ENCODE measurements around the gene OR52R1. TPM values are rescaled to one million over a fixed set of nuclear protein-coding genes. Genes with fewer than 3 reads are reported as not detected.
"Not testable (repeated sequence)": the region's sequence is repeated elsewhere in the genome, so short reads cannot be mapped to it uniquely, and the experiment has no call there.

Gene OR52R1
- not detected in 2 replicates for total RNA-seq (2014; rRNA removed; shearing (Covaris generic))
- polyA plus RNA-seq (2015; cell fraction: cytosol; rRNA removed) = not detected in 2 replicates
- not detected in 2 replicates for polyA plus RNA-seq (2015; cell fraction: nucleus; rRNA removed)

DNA sequence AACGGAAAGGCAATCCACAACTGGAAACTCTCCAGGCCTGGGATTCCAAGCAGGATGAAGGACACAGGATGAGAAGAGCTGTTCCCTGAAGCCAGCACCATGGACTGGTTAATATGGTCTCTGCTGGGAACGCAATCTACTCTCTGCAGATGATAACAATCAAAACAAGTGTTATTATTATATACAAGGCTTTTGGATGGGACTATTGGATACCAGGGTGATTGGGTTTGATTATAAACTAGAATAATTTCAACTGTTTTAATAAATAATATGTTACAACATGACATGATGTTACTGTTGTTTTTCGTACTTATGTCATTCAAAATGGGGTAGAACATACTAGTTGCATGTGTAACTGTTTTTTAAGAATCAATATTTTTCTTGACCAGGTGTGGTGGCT lies at the start of gene OR52R1:
Gene OR52R1 (minus strand): TSS at position 101 of the 400 bp plus-strand sequence. CDS start 0 bp downstream, at position 101.
- DNase-seq (ENCODE audit: low read depth) = no peak

DNA sequence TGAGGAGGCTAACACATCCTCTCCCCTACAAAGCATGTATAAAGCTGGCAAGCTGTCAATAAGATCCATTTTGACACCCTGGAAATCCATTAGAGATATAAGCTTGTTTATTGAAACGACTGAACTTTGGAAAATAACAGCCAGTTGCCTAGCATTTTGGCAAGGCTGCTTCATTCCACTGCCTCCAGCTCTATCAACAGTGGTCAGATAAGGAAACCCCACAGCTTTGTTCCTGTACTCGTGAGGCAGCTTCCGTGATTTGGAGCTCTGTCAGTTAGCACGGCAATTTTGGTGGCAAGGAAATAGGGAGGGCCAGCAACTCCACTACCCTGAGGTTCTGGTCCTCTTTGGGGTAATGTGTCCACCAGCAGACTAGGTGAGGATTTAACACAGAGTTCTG lies 46.9 kb upstream of the OR52R1 start:
- DNase-seq (ENCODE audit: low read depth) = no peak

DNA sequence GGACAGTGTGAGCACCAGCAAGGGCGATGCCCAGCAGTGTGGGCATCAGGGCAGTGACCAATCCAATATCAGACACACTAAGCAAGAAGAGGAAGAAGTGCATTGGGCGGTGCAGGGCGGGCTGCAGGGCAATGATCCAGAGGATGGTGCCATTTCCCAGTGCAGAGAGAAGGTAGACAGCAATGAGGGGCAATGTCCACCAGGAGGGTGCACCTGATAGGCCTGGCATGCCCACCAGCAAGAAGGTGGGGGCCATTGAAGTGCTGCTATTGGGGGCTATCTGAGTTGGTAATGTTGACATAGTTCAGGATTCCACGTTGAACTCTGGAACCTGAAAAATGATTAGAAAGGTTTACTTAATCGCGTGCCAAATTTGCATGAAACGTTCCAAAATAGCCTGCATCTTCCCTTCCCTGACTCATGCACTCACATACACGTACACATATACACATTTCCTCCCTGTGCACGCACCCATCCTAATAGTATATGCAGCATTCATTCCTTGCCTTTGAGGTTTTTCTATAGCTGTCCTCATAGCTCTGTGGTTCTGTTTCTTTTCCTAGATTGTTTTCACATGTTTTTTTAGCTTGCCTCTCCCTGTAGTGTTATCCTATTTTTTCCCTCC lies 44.8 kb upstream of the OR52R1 start, which contains the start of gene OR51S1:
Gene OR51S1 (minus strand): TSS at position 301 of the 625 bp plus-strand sequence. CDS start 0 bp downstream, at position 301.
- DNase-seq (ENCODE audit: low read depth) = no peak

DNA sequence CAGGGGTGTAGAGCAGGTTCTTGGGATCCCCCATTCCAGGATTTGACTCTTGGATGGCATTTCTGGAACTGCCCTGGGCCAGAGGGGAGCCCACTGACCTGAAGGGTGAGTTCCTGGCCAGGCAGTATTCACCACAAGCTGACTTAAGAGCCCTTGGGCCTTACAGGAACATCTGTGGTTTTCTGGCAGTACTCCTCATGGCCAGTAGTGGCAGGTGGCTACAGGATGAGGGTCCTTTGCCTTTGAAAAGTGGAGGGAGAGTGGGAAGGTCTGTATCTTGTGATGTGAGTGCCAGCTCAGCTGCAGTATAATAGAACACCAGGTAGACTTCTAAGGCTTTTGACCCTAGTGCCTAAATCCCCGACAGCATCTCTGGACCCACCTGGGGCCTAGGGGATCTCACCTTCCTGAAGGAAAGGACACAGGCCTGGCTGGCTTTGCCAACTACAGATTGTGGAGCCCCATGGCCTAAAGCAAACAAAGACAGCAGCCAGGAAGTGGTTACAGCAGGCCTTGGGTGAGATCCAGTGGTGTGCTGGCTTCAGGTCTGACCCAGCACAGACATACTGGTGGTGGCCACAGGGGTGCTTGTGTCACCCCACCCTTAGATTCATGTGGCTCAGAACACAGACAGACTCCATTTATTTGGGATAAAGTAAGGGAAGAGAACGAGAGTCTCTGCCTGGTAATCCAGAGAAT lies 35.8 kb upstream of the OR52R1 start:
- peak; percentile 42 for DNase-seq (ENCODE audit: low read depth)

- no peak for DNase-seq (ENCODE audit: low read depth)
Observed at GRCh38 chr11:4830909-4831308, 26.7 kb upstream of the OR52R1 start.

GRCh38 chr11:4830346-4830745 lies 26.2 kb upstream of the OR52R1 start:
- DNase-seq (ENCODE audit: low read depth) = no peak

GRCh38 chr11:4826425-4826824 lies 22.2 kb upstream of the OR52R1 start:
- peak; percentile 18 for DNase-seq (ENCODE audit: low read depth)

GRCh38 chr11:4825132-4825531 lies 21.0 kb upstream of the OR52R1 start:
- DNase-seq (ENCODE audit: low read depth) = no peak

GRCh38 chr11:4821021-4821420 lies 16.8 kb upstream of the OR52R1 start, which contains the start of gene OR51F2:
Gene OR51F2, plus strand, starts transcription at chr11:4821321. Its CDS starts 101 bp downstream, at chr11:4821422.
- DNase-seq (ENCODE audit: low read depth) = no peak

DNA sequence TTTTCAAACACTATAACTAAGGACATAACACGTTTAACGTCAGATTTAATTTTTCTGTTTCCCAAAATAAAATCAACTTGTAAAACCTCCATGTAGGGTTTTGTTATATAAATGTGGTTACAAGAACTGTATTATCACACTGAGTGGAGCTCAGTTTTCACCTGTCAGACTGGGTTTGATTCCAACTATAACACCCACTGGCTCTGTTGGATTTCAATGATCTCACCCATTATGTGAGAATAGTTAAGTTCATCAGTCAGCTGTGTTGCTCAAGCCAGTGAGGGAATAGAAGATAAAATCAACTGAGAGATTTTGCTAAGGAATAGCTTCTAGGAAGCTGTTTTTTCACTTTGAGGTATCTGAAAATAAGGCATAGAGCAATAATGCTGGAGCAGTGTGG lies 5.1 kb upstream of the OR52R1 start:
- DNase-seq (ENCODE audit: low read depth) = no peak

- DNase-seq (ENCODE audit: low read depth) = no peak
Observed at GRCh38 chr11:4808476-4808875, 4.3 kb upstream of the OR52R1 start.

- not testable (repeated sequence) for DNase-seq (ENCODE audit: low read depth)
Observed at GRCh38 chr11:4801316-4801715, 2.9 kb downstream of the OR52R1 start.

- DNase-seq (ENCODE audit: low read depth) = no peak
Observed at GRCh38 chr11:4798427-4799183, 5.6 kb downstream of the OR52R1 start.

DNA sequence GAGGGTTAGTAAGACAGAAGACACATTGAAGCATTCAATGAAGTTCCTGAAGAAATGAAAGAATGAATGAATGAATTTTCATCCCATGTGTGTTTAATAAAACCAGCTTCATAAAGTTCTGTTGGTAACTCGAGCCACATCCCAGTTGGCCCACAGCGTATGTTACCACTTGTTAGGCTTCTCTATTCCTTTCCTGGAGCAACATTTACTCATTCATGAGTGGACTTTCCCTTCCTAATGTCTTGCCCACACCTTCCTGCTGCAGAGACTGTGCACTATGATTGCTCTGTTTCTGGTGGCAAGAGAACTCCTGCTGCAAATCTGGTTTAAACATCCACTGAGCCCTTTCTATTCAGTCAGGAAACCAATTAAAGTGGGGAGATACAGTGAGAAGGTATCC lies 7.0 kb downstream of the OR52R1 start:
- no peak for DNase-seq (ENCODE audit: low read depth)

GRCh38 chr11:4782454-4782853 lies 21.7 kb downstream of the OR52R1 start:
- DNase-seq (ENCODE audit: low read depth) = no peak

DNA sequence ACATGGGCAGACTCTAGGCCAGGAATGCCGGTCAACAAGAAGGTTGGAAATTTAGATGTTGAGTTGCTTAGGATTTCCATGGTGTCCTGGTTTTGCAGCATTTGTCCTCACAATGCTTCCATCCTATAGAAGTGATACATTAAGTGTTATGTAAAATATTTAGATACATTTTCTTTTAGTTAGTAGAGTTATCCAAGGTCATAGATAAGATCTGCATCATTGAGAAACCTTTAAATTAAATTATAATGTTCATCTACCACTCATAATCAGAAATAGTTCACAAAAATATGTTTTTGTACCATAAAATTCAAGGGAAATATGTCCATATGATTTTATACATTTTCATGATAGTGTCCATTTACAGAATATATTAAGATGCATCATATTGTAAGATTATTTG lies 34.3 kb downstream of the OR52R1 start, which contains the start of gene OR51F1:
Gene OR51F1 (minus strand): TSS at position 101 of the 400 bp plus-strand sequence. CDS start 0 bp downstream, at position 101.
- no peak for DNase-seq (ENCODE audit: low read depth)

- no peak for DNase-seq (ENCODE audit: low read depth)
Observed at GRCh38 chr11:4768094-4768493, 36.1 kb downstream of the OR52R1 start.

DNA sequence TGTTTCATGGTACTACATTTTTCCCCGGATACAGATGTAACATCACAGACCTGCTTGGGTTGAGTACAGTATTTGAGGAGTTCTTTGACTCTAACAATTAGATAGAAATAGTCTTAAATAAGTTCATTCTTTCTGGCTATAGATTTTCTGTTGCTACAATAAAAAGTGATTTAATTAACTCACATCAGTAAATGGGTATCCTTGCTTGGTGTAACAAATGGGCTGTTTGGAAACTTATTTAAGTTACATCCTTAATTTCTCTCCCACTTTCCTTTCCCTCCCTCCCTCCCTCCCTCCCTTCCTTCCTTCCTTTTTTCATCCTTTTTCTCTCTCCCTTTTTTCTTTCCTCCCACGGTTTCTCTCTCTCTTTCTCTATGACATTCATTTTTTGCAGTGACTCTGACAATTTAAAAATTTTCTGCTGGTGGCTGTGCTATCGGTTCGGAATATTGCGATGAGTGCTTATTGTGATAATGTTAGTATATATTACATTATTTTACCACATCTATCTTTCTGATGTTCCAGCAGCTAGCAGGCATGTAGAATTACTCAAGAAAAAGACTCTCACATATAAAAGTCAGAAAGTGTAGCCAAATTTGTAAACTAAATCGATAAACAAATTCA lies 37.6 kb downstream of the OR52R1 start:
- no peak for DNase-seq (ENCODE audit: low read depth)

GRCh38 chr11:4763096-4763495 lies 41.1 kb downstream of the OR52R1 start:
- no peak for DNase-seq (ENCODE audit: low read depth)
